Gastroesophageal sphincter (tissue), 4 donors: Measurements from ENCODE around the gene TMEM116. TPM values are rescaled to one million over a fixed set of nuclear protein-coding genes. Genes with fewer than 3 reads are reported as not detected.

Experiments used
- ATAC-seq: fragments of 150-250 bp; one replicate; pipeline ENCODE4 v1.9.1; 2016; ENCODE audit warnings: mild to moderate bottlenecking, moderate library complexity
- H3K27ac ChIP-seq, 4 donors: fragments of 200-600 bp; sonication (generic) in 3 of 4; 1 replicate in 3 of 4; 2 replicates in 1 of 4; pipeline ENCODE4 v1.5.1; 2016 to 2019
- H3K27me3 ChIP-seq: fragments of 200-600 bp; sonication (generic); one replicate; pipeline ENCODE4 v1.5.1; 2019
- H3K36me3 ChIP-seq, 2 donors: fragments of 200-600 bp; sonication (generic); one replicate each; pipeline ENCODE4 v1.5.1; 2019; ENCODE audit warnings: control low read depth in 1 of 2
- H3K4me1 ChIP-seq, 3 donors: fragments of 200-600 bp; sonication (generic); 1 replicate in 2 of 3; 2 replicates in 1 of 3; pipeline ENCODE4 v1.5.1; 2016 to 2019; ENCODE audit warnings: control low read depth in 2 of 3
- H3K4me3 ChIP-seq, 2 donors: fragments of 200-600 bp; sonication (generic); one replicate each; pipeline ENCODE4 v1.5.1; 2019; ENCODE audit warnings: mild to moderate bottlenecking in 1 of 2, moderate library complexity in 1 of 2
- H3K9me3 ChIP-seq, 3 donors: fragments of 200-600 bp; sonication (generic); one replicate each; pipeline ENCODE4 v1.5.1; 2017 to 2019; ENCODE audit warnings: control low read depth in 2 of 3
- CTCF ChIP-seq, 4 experiments: fragments of 200-600 bp in 2 of 4; fragments of 450-650 bp in 2 of 4; sonication (generic) in 1 of 4; IDR thresholded peaks; one replicate each; pipeline ENCODE4 v1.5.1; 2017 to 2019; ENCODE audit warnings: antibody characterized with exemption in 4 of 4, mild to moderate bottlenecking in 2 of 4, moderate library complexity in 2 of 4
- EP300 ChIP-seq: sonication (generic); formaldehyde crosslinking; IDR thresholded peaks from one replicate; pipeline ENCODE4 v1.6.1; 2017; ENCODE audit warnings: antibody characterized with exemption, mild to moderate bottlenecking
- POLR2A ChIP-seq, 2 donors: fragments of 450-650 bp; IDR thresholded peaks; one replicate each; pipeline ENCODE4 v1.6.1; 2017; ENCODE audit warnings: antibody characterized with exemption in 2 of 2, mild to moderate bottlenecking in 2 of 2, moderate library complexity in 1 of 2
- POLR2AphosphoS5 ChIP-seq: sonication (generic); formaldehyde crosslinking; IDR thresholded peaks from one replicate; pipeline ENCODE4 v1.6.1; 2017; ENCODE audit warnings: antibody characterized with exemption
- WGBS, 2 donors: methylation state at CpG; one replicate each; pipeline ENCODE4 v1.1.5; 2018; ENCODE audit warnings: low coverage in 1 of 2; 5-methylcytosine and 5-hydroxymethylcytosine counted together
- total RNA-seq, 4 donors: library from RNA; depleted of rRNA; stranded (reverse); fragments of >200 nt; gene quantifications; one replicate each; pipeline ENCODE4 v1.1.0, GENCODE V29; 2016

TMEM116 gene
- total RNA-seq, 4 donors from 2014 or later, result 6.4 to 11.4 (median 6.7) TPM

GRCh38 chr12:111991535-111991934, 21.4 kb downstream of the TMEM116 start:
- TF ChIP-seq CTCF (IDR thresholded peaks at IDR 0.05) (no peak), EP300 (no peak), POLR2A (IDR thresholded peaks at IDR 0.05) (no peak), POLR2AphosphoS5 (no peak)
- Histone ChIP-seq H3K36me3 (peaks cover 0 to 25% of the 10 kb centered on the region in 2 donors), H3K9me3 (no peaks in the 10 kb centered on the region), H3K4me1 (no peaks in the 10 kb centered on the region), H3K27me3 (no peaks in the 10 kb centered on the region), H3K27ac (no peak overlapping the region), H3K4me3 (no peak overlapping the region)
- 73 to 95% methylated on average over 2 of the region's 2 CpGs for WGBS, 2 donors
- no peak for ATAC-seq

- WGBS, 2 donors, result 71 to 73% methylated on average over 1 to 2 of the region's 2 CpGs
- no peak for ATAC-seq
- Histone ChIP-seq H3K4me3 (no peak overlapping the region), H3K27ac (no peak overlapping the region), H3K36me3 (peaks cover 0 to 6% of the 10 kb centered on the region in 2 donors), H3K4me1 (no peaks in the 10 kb centered on the region), H3K27me3 (no peaks in the 10 kb centered on the region), H3K9me3 (no peaks in the 10 kb centered on the region)
- TF ChIP-seq EP300 (no peak), POLR2AphosphoS5 (no peak), POLR2A (IDR thresholded peaks at IDR 0.05) (no peak), CTCF (IDR thresholded peaks at IDR 0.05) (no peak)
These were observed 28.1 kb downstream of the TMEM116 start for GRCh38 chr12:111984820-111985219.

GRCh38 chr12:111981987-111982386, 31.0 kb downstream of the TMEM116 start:
- no peak for ATAC-seq
- Histone ChIP-seq H3K4me1 (no peaks in the 10 kb centered on the region), H3K27ac (no peak overlapping the region), H3K27me3 (no peaks in the 10 kb centered on the region), H3K4me3 (no peak overlapping the region), H3K36me3 (peaks cover 0 to 6% of the 10 kb centered on the region in 2 donors), H3K9me3 (no peaks in the 10 kb centered on the region)
- 90 to 94% methylated on average over 2 of the region's 2 CpGs for WGBS, 2 donors
- TF ChIP-seq EP300 (no peak), POLR2AphosphoS5 (no peak), POLR2A (IDR thresholded peaks at IDR 0.05) (no peak), CTCF (IDR thresholded peaks at IDR 0.05) (no peak)

GRCh38 chr12:111980598-111980997, 32.4 kb downstream of the TMEM116 start:
- H3K4me3 ChIP-seq, result no peak overlapping the region
- H3K27me3 ChIP-seq, result no peaks in the 10 kb centered on the region
- peaks cover 0 to 6% of the 10 kb centered on the region in 2 donors for H3K36me3 ChIP-seq
- ATAC-seq, result no peak
- H3K9me3 ChIP-seq, result no peaks in the 10 kb centered on the region
- TF ChIP-seq POLR2AphosphoS5 (no peak), POLR2A (IDR thresholded peaks at IDR 0.05) (no peak), CTCF (IDR thresholded peaks at IDR 0.05) (no peak), EP300 (no peak)
- WGBS, 2 donors, result 62 to 89% methylated on average over 3 to 5 of the region's 5 CpGs
- no peaks in the 10 kb centered on the region for H3K4me1 ChIP-seq
- H3K27ac ChIP-seq, result no peak overlapping the region

- Histone ChIP-seq H3K4me1 (no peaks in the 10 kb centered on the region), H3K27ac (no peak overlapping the region), H3K27me3 (no peaks in the 10 kb centered on the region), H3K9me3 (no peaks in the 10 kb centered on the region), H3K36me3 (peaks cover 0 to 6% of the 10 kb centered on the region in 2 donors), H3K4me3 (no peak overlapping the region)
- ATAC-seq, result no peak
- TF ChIP-seq EP300 (no peak), POLR2AphosphoS5 (no peak), CTCF (IDR thresholded peaks at IDR 0.05) (no peak), POLR2A (IDR thresholded peaks at IDR 0.05) (no peak)
These were observed 34.4 kb downstream of the TMEM116 start for GRCh38 chr12:111978545-111978944.
